Transverse colon (tissue), 4 donors: Measurements from ENCODE around the gene P2RX5.

ENCODE experiments used
- CTCF ChIP-seq, 5 experiments: fragments of 200-600 bp in 3 of 5; fragments of 450-650 bp in 2 of 5; sonication (generic) in 3 of 5; IDR thresholded peaks; 1 replicate in 2 of 5; 2 replicates in 3 of 5; pipeline ENCODE4 v1.5.1; 2016 to 2017; ENCODE audit warnings: antibody characterized with exemption in 5 of 5, inconsistent platforms in 3 of 5, mild to moderate bottlenecking in 2 of 5, moderate library complexity in 1 of 5
- EP300 ChIP-seq: sonication (generic); formaldehyde crosslinking; IDR thresholded peaks from one replicate; pipeline ENCODE4 v1.6.1; 2017; ENCODE audit warnings: antibody characterized with exemption, low read depth
- POLR2A ChIP-seq: fragments of 450-650 bp; IDR thresholded peaks from one replicate; pipeline ENCODE4 v1.6.1; 2016; ENCODE audit warnings: antibody characterized with exemption, mild to moderate bottlenecking, moderate library complexity
- POLR2AphosphoS5 ChIP-seq, 3 donors: sonication (generic); formaldehyde crosslinking; IDR thresholded peaks; one replicate each; pipeline ENCODE4 v1.6.1; 2016; ENCODE audit warnings: antibody characterized with exemption in 3 of 3

DNA sequence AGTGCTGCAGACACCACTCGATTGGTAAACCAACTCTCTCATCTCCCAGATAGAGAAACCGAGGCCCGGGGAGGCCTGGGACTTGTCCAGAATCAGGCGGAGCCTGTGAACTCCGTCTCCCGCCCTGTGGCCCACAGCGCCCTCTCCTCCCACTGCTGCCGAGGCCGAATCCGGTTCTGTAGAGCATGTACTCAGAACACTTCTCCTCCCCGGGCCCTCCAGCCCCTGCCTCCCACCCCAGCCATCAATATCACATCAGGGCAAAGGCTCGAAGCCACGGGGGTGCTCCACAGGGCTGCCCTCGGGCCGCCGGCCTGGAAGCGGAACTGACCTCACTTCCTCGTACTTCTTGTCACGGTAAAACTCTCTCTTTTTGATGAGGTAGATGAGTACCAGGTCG lies 14.4 kb downstream of the P2RX5 start:
- TF ChIP-seq CTCF (IDR thresholded peaks at IDR 0.05) (no peak), POLR2A (no peak), POLR2AphosphoS5 (IDR thresholded peaks at IDR 0.05) (no peak), EP300 (no peak)
